SJSA1 (cell line): Measurements from ENCODE around the gene CXCL11. TPM values are rescaled to one million over a fixed set of nuclear protein-coding genes. Genes with fewer than 3 reads are reported as not detected.

Experiments used
- total RNA-seq: library from RNA; depleted of rRNA; stranded (reverse); fragments of >200 nt; shearing (Covaris generic); gene quantifications from 2 replicates; pipeline ENCODE4 v1.2.3, GENCODE V29; 2014; rRNA removed

Gene CXCL11
- total RNA-seq, 1 experiment from 2014 or later: not detected

Other genes starting within 250 kb of the CXCL11 start
- not detected in 2 replicates for gene PPEF2, start 133.6 kb downstream of the CXCL11 start, total RNA-seq
- gene NAAA, start 95.1 kb downstream of the CXCL11 start, total RNA-seq: 34.3 and 70.4 TPM in 2 replicates
- gene SDAD1, start 45.1 kb downstream of the CXCL11 start, total RNA-seq: 41.0 and 45.1 TPM in 2 replicates
- not detected in 2 replicates for gene CXCL9, start 28.6 kb downstream of the CXCL11 start, total RNA-seq
- 0.29 TPM in 1 of 2 replicates, not detected in the other for gene CXCL10, start 12.6 kb downstream of the CXCL11 start, total RNA-seq
- gene ART3, start 38.6 kb upstream of the CXCL11 start, total RNA-seq: 1.00 and 7.7 TPM in 2 replicates
- gene NUP54, start 112.3 kb upstream of the CXCL11 start, total RNA-seq: 37.5 and 77.7 TPM in 2 replicates
- 125 and 145 TPM in 2 replicates for gene SCARB2, start 177.8 kb upstream of the CXCL11 start, total RNA-seq
- gene FAM47E, start 215.7 kb upstream of the CXCL11 start, total RNA-seq: not detected in 2 replicates